Activated CD8-positive, alpha-beta T cell treated with anti-CD3 and anti-CD28 coated beads for 36 hours (primary cell): Measurements from ENCODE around the gene CACNA2D4. TPM values are rescaled to one million over a fixed set of nuclear protein-coding genes. Genes with fewer than 3 reads are reported as not detected.

Experiments used
- ATAC-seq: fragments of 200-7000 bp; cut with Tn5 transposase; one replicate; pipeline ENCODE4 v1.10.0; 2021; ENCODE audit warnings: mild to moderate bottlenecking, moderate library complexity
- CTCF ChIA-PET: fragments of 350-600 bp; sonication (Branson Sonifier 250); formaldehyde crosslinking; loops from one replicate; lab custom pipeline; 2021; ENCODE audit warnings: antibody characterized with exemption; lab: Charles Lee
- POLR2A ChIA-PET: fragments of 350-600 bp; sonication (Branson Sonifier 250); formaldehyde crosslinking; loops from one replicate; lab custom pipeline; 2021; ENCODE audit warnings: antibody characterized with exemption; lab: Charles Lee
- DNase-seq: peaks from one replicate; pipeline ENCODE4 v3.0.0-alpha.2; 2020
- H3K27ac Mint-ChIP-seq: one replicate; pipeline ENCODE4 v1.8.0; 2021; ENCODE audit warnings: mild to moderate bottlenecking, mixed read lengths
- H3K27me3 Mint-ChIP-seq: one replicate; pipeline ENCODE4 v1.8.0; 2021; ENCODE audit warnings: mixed read lengths
- H3K36me3 Mint-ChIP-seq: one replicate; pipeline ENCODE4 v1.8.0; 2021; ENCODE audit warnings: low read depth, mixed read lengths
- H3K4me1 Mint-ChIP-seq: one replicate; pipeline ENCODE4 v1.8.0; 2021; ENCODE audit warnings: low read depth, mixed read lengths
- H3K4me3 Mint-ChIP-seq: one replicate; pipeline ENCODE4 v1.8.0; 2021; ENCODE audit warnings: mild to moderate bottlenecking, moderate library complexity, mixed read lengths
- H3K9me3 Mint-ChIP-seq: one replicate; pipeline ENCODE4 v1.8.0; 2021; ENCODE audit warnings: mixed read lengths
- intact Hi-C: fragments of 100-400 bp; cut with micrococcal nuclease; formaldehyde crosslinking; loops from one replicate; pipeline ENCODE4 v1.10.0; 2022
- total RNA-seq, 2 experiments: library from RNA; stranded (reverse); gene quantifications; one replicate each; pipeline ENCODE4 v1.2.3, GENCODE V29; 2021
- TF ChIP-seq, protein P1 (sequence below): fragments of 200-600 bp; IDR thresholded peaks from one replicate; pipeline ENCODE4 v1.8.0; 2022; ENCODE audit warnings: antibody characterized with exemption, mild to moderate bottlenecking

CACNA2D4 gene
- total RNA-seq, 2 experiments from 2014 or later, result 4.2 to 4.3 TPM

DNA sequence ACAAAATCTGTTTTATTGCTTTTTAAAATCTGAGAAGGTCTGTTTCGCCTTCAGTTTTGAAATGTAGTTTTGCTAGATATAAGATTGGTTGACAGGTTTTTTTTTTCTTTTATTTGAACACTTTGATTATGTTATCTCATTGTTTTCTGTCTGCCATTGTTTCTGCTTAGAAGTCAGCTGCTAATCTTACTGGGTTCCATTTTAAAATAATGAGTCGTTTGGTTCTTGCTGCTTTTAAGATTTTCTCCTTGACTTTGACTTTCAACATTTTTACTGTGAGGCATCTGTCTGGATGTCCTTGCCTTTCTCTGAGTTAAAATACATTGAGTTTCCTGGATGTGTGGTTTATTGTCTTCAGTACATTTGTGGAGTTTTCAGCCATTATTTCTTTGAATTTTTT is 170.8 kb downstream of the CACNA2D4 start:
- ChIA-PET POLR2A (interaction anchor here (1.0 kb wide), 1 partner anchor 57 kb away, joined by 4 read pairs; the partner anchor contains the start of gene ADIPOR2), CTCF (interaction anchor here (1.5 kb wide), 1 partner anchor 95 kb away, joined by 3 read pairs; no protein-coding TSS in a partner anchor)
- intact Hi-C loops, result loop anchor here (10.0 kb wide), 1 partner anchor 53 kb away; the partner anchor contains the start of gene ADIPOR2
- peaks cover 17% of the 10 kb centered on the region for H3K4me1 Mint-ChIP-seq
- H3K36me3 Mint-ChIP-seq, result peaks cover 37% of the 10 kb centered on the region
- H3K9me3 Mint-ChIP-seq, result peaks cover 22% of the 10 kb centered on the region
- no peaks in the 10 kb centered on the region for H3K27me3 Mint-ChIP-seq
- no peak overlapping the region for H3K27ac Mint-ChIP-seq
- TF ChIP-seq, protein P1, sequence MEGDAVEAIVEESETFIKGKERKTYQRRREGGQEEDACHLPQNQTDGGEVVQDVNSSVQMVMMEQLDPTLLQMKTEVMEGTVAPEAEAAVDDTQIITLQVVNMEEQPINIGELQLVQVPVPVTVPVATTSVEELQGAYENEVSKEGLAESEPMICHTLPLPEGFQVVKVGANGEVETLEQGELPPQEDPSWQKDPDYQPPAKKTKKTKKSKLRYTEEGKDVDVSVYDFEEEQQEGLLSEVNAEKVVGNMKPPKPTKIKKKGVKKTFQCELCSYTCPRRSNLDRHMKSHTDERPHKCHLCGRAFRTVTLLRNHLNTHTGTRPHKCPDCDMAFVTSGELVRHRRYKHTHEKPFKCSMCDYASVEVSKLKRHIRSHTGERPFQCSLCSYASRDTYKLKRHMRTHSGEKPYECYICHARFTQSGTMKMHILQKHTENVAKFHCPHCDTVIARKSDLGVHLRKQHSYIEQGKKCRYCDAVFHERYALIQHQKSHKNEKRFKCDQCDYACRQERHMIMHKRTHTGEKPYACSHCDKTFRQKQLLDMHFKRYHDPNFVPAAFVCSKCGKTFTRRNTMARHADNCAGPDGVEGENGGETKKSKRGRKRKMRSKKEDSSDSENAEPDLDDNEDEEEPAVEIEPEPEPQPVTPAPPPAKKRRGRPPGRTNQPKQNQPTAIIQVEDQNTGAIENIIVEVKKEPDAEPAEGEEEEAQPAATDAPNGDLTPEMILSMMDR, result no peak
- no peak for ATAC-seq
- DNase-seq, result no peak
- H3K4me3 Mint-ChIP-seq, result no peak overlapping the region

DNA sequence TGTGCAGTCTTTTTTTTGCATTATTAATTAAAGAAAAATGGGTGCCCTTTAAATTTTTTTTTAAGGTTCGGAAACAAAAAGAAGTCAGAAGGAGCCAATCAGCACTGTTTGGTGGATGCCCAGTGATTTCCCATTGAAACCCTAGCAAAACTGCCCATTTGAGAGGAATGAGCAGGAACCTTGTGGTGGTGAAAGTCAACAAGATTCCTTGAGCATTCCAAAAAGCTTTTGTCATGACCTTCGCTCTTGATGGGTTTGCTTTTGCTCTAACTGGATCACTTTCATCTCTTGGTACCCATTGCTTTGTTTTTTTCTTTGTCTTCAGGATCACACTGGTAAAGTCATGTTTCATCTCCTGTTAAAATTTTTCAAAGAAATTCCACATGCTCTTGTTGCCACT is 173.5 kb downstream of the CACNA2D4 start:
- TF ChIP-seq, protein P1, result no peak
- ChIA-PET POLR2A (interaction anchor here (0.6 kb wide), 1 partner anchor 123 kb away, joined by 4 read pairs; no protein-coding TSS in a partner anchor), CTCF (interaction anchor here (1.8 kb wide), 1 partner anchor 46 kb away, joined by 5 read pairs; no protein-coding TSS in a partner anchor)
- H3K36me3 Mint-ChIP-seq, result peaks cover 35% of the 10 kb centered on the region
- H3K4me3 Mint-ChIP-seq, result no peak overlapping the region
- H3K27ac Mint-ChIP-seq, result no peak overlapping the region
- H3K4me1 Mint-ChIP-seq, result peaks cover 32% of the 10 kb centered on the region
- H3K27me3 Mint-ChIP-seq, result no peaks in the 10 kb centered on the region
- H3K9me3 Mint-ChIP-seq, result peaks cover 22% of the 10 kb centered on the region
- ATAC-seq (no peak), DNase-seq (no peak)
- intact Hi-C loops, result loop anchor here (10.0 kb wide), 1 partner anchor 50 kb away; the partner anchor contains the start of gene ADIPOR2

Other genes starting within 250 kb of the CACNA2D4 start
- 10 to 100 TPM; 48.3 to 49.9 TPM for gene ADIPOR2, start 227.6 kb downstream of the CACNA2D4 start, total RNA-seq
- not detected for gene LRTM2, start 98.1 kb downstream of the CACNA2D4 start, total RNA-seq
- gene DCP1B, start 85.8 kb upstream of the CACNA2D4 start, total RNA-seq, result 10 to 100 TPM; 14.2 to 15.7 TPM
- gene CACNA1C, start 134.3 kb upstream of the CACNA2D4 start, total RNA-seq, result under 1 TPM; 0.02 to 0.05 TPM